ENCODE data around the gene MEIS3.
"Not testable (repeated sequence)": the region's sequence is repeated elsewhere in the genome, so short reads cannot be mapped to it uniquely, and the experiment has no call there.

The MEIS3 gene

DNA sequence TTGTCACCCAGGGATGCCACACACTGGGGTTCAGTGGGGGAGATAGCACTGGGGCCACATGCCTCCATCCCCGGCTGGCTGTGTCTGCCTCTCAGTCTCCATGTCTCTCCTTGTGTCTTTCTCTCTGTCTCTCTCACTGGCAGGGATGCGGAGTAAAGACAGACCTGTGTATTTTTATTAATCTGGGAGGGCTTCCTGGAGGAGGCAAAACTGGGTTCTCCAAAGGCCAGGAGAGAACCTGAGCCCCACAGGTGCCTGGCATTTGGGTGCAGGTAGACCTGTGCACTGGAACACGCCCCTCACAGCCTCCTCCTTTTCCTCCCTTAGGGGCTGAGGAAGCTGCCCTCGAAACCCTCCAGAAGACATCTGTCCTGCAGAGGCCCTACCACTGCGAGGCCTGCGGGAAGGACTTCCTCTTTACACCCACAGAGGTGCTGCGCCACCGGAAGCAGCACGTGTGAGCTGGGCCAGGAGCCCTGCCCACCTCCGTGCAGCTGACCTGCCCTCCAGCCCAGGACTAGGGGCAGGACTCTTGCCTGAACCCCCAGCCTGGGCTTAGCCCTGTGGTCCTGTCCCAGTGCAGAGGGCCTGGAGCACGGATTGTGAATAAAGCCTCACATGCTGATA, 37.6 kb downstream of the MEIS3 start:
- no peak for DNase-seq

DNA sequence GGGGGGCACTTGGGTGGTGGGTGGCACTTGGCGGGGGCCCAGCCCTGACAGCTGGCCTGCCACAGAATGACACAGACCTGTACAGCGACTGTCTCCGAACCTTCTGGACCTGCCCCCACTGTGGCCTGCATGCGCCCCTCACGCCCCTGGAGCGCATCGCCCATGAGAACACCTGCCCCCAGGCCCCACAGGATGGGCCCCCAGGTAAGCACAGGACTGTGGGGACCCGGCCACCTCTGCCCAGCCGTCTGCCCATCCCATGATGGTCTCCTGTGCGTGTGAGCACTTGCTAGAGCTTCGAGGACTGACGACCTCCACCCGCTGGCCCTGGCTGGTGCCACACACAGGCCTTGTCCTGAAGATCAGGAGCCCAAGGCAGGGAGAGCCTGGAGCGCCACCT, 38.2 kb downstream of the MEIS3 start:
- DNase-seq, result no peak

GRCh38 chr19:47380559-47380958, 38.8 kb downstream of the MEIS3 start:
- no peak for DNase-seq

GRCh38 chr19:47379381-47379938, 39.9 kb downstream of the MEIS3 start:
- no peak for DNase-seq

DNA sequence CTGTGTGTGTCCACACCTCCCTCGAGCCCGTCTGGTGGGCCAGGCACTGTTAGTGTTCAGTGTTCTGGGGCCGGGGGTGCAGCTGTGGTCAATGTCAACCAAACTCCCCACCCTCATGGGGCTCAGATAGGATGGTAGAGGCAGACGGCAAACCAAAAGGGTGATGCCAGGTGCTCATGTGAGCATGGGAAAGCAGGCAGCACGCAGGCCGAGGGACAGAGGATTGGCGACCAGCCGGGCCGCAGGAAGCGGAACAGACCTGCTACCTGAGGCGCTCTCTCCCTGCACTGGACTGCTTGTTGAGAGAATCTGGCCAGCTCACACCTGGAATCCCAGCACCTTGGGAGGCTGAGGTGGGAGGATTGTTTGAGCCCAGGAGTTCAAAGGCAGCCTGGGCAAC, 41.1 kb downstream of the MEIS3 start:
- no peak for DNase-seq

DNA sequence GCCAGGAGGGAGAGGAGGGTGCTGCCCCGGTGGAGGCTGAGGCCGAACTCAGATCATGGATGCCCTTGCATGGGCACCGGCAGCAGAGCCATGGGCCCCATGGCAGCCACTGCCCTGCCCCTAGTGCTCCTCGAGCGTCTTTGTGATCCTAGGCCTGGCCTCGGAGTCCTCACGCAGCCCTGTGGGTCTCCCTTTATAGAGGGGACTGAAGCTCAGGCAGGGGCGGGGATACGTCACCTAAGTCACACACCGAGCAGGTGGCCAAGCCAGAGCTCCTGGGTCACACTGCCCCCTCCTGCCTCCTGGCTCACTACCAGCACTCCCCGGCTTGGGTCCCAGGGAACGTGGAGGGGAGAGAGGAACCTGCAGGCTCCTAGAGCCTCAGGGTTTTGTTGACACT, 41.5 kb downstream of the MEIS3 start:
- no peak for DNase-seq

DNA sequence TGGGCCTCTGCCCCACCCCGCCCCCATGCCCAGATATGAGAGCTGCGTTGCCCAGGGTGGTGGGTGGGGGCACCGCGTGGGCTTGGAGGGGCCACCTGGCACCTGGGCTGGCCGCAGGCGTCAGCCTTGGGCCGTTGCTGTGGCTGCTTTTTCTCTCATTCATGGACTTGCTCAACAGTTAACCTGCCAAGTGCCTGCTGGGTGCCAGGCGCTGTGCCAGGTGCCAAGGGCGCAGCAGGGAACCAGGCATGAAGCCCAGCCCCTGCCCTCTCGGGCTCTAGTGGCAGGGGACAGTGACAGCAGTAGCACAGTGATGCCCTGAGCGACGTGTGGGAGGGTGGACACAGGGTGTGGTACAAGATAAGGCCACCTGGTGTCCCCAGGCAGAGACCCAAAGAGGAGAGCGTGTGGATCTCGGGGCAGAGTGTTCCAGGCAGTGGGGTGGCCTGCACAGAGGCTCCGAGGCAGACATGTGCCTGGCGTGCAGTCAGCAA, 42.1 kb downstream of the MEIS3 start:
- no peak for DNase-seq

DNA sequence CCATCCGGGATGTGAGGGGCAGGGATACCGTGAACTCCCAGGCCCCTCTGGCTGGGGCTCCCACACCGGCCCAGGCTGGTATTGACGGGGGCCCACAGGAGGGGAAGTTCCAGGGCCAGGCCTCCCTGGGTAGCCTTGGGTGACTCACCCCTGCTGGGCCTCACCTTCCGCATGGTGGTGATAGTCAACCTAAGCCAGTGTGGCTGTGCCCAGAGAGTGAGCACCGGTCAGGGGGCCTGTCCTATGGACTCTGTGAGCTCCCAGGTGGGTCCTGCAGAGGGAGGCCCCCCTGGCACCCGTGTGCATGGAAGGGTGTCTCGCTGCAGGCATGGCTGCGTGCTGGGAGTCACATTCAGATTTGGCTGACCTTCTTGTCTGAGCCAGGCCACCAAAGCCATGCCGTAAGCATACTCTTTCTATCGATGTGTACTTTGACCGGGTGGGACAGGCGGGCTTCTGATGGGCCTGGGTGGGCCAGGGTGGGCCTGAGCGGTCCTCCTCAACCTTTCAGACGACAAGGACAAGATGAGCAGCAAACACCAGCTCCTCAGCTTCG, 42.7 kb downstream of the MEIS3 start:
- DNase-seq, result no peak

DNA sequence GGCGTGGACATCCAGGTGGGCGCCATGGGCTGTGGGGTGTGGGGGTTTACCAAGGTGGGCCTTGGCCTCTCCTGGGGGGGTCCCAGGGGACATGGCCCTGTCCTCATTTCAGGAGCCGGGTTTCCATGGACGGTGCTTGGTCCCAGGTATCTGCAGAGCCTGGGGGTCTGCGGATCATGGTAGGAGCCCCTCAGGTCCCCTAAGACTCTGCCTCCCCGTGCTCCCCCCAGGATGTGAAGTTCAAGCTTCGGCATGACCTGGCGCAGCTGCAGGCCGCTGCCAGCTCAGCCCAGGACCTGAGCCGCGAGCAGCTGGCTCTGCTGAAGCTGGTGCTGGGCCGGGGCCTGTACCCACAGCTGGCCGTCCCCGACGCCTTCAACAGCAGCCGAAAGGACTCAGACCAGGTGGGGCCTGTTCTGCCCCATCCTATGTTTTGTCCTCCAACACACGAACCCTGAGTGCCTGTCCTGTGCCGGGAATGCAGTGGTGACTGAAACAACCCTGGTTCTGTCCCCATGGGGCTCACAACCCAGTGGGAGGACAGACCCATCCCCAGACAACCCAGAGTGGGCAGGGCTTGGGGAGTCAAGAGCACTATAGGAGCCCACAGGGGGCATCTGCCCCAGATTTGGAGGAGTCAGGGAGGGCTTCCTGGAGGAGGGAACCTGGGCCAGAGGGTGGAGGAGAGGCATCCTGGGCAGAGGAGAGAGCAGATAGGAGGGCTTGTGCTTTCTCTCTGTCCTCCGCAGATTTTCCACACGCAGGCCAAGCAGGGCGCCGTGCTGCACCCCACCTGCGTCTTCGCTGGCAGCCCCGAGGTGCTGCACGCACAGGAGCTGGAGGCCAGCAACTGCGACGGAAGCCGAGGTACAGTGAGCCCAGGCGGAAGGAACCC, 43.4 kb downstream of the MEIS3 start:
- DNase-seq, result no peak

DNA sequence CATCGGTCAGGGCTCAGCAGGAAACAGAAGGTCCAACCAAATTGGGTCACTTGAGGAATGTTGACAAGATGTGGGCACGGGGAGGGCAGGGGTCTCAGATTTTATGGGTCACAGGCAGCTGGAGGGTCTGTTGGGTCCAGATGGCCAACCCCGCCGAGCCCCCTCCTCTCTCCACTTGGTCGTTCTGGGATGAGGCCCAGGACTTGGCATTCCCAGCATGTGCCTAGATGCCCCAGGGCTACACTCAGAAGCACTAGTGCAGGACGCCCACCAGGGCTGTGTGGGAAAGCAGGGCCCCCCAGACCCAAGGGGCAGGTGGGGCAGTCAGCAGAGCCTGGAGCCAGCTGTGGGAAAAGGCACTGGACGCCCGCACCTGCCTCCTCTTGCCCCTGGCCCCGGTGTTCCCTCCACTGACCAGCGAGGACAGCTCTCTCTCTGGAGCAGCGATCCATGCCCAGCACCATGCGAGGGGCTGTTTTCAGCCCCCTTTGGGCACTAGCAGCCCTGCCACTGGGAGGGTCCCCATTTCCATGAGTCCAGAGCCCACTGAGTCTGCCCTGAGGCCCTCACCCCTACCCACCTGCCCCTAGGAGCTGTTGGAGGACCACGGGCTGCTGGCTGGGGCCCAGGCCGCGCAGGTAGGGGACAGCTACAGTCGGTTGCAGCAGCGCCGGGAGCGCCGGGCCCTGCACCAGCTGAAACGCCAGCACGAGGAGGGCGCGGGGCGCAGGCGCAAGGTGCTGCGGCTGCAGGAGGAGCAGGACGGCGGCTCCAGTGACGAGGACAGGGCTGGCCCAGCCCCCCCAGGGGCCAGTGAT, 44.2 kb downstream of the MEIS3 start:
- no peak for DNase-seq

- DNase-seq, result no peak
These were observed 45.8 kb downstream of the MEIS3 start for GRCh38 chr19:47373246-47374240.

- DNase-seq, result no peak
These were observed 46.7 kb downstream of the MEIS3 start for GRCh38 chr19:47372603-47373002.

DNA sequence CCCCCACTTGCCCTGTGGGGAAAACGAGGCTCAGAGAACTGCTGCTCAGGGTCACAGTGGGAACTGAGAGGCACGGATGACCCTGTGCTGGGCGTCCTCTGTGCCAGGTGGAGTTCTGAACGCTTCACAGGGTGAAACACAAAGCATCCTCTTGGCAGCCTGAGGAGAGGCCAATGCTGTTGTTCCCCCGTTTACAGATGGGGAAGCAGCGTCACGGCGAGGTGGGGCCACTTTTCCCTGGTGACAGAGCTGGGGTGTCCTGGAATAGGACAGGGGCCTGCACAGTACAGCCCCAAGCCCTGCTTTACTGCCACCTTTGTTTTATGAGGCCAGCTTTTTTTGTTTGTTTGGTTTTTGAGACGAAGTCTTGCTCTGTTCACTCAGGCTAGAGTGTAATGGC, 48.1 kb downstream of the MEIS3 start:
- DNase-seq, result no peak

GRCh38 chr19:47370045-47370611, 49.2 kb downstream of the MEIS3 start:
- no peak for DNase-seq

DNA sequence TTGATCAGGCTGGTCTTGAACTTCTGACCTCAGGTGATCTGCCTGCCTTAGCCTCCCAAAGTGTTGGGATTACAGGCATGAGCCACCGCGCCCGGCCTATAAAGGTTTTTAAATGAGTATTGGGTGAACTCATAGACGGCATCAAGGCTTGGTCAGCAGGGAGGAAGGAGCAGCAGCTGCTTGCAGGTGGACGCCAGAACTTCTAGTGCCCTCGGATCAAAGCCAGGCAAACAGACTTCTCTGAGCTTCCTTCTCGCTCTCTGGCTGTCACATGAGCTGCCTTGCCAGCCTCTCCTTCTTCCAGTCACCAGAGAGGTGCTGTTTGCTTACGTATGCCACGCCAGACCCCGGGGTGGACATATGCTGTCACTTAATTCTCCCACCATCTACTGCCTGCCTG, 53.9 kb downstream of the MEIS3 start:
- DNase-seq, result not testable (repeated sequence)

- no peak for DNase-seq
These were observed 55.4 kb downstream of the MEIS3 start for GRCh38 chr19:47363758-47364531.

- no peak for DNase-seq
These were observed 57.0 kb downstream of the MEIS3 start for GRCh38 chr19:47362321-47362720.

DNA sequence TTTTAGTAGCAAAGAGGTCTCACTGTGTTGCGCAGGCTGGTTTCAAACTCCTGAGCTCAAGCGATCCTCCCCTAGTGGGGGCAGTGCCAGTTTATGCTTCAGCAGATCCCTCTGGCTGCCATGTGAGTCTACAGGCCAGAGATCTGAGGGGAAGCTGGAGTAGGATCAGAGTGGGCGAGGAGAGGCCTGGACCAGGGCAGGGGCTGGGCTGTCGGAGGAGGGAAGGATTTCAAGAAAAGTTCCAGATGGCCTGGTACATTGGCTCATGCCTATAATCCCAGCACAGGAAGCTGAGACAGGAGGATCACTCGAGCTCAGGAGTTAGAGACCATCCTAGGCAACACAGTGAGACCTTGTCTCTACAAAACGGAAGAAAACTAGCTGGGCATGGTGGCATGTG, 60.4 kb downstream of the MEIS3 start:
- DNase-seq, result no peak

GRCh38 chr19:47357788-47358680, 61.3 kb downstream of the MEIS3 start:
- no peak for DNase-seq

All from NCI-H2227 treated with DMSO at 0.1 percent for 48 hours (cell line).